GM21390 (cell line): Measurements from ENCODE around the gene PGAM1.
A peak's percentile ranks its signal among the peaks of the same experiment; 100 is the strongest.
"Not testable (repeated sequence)": the region's sequence is repeated elsewhere in the genome, so short reads cannot be mapped to it uniquely, and the experiment has no call there.

ENCODE experiments used
- ATAC-seq: cut with Tn5 transposase; IDR thresholded peaks from one replicate; pipeline ENCODE4 v1.9.1; 2021; ENCODE audit not compliant: unreplicated experiment

PGAM1 gene

DNA sequence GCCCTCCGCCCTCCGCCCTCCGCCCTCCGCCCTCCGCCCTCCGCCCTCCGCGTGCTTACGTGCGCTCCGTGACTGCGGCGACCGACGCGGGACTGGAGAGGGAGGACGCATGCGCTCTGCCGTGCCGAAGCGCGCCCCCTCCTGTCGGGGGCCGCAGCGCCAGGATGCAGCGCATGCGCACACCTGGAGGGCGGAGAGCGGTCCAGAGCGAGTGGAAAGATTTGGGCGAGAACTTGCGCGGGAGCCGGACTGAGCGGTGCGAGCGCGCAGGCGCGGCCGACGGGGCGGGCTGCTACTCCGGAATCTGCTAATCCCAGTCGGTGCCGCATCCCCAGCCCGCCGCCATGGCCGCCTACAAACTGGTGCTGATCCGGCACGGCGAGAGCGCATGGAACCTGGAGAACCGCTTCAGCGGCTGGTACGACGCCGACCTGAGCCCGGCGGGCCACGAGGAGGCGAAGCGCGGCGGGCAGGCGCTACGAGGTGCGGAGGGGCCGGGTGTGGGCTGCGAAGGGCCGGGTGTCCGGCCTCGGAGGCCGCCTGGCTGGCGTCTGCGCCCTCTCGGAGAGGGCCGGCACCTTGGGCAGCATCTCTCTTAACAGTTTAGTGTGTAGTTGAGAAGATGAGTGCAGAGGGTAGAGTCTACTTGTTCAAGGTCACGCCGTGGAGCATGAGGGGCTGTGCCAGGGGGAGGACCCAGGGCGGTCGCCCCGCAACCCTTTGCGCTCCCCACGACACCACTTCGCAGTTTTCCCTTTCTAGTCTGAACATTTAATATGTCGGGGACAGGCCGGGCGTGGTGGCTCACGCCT, at the start of gene PGAM1:
TSS of gene PGAM1 (plus strand) at position 228 of the 812 bp plus-strand sequence. CDS start at position 345, 117 bp downstream.
- ATAC-seq, result peak; percentile 82

- no peak for ATAC-seq
Observed at GRCh38 chr10:97376413-97376812, 49.6 kb upstream of the PGAM1 start.

DNA sequence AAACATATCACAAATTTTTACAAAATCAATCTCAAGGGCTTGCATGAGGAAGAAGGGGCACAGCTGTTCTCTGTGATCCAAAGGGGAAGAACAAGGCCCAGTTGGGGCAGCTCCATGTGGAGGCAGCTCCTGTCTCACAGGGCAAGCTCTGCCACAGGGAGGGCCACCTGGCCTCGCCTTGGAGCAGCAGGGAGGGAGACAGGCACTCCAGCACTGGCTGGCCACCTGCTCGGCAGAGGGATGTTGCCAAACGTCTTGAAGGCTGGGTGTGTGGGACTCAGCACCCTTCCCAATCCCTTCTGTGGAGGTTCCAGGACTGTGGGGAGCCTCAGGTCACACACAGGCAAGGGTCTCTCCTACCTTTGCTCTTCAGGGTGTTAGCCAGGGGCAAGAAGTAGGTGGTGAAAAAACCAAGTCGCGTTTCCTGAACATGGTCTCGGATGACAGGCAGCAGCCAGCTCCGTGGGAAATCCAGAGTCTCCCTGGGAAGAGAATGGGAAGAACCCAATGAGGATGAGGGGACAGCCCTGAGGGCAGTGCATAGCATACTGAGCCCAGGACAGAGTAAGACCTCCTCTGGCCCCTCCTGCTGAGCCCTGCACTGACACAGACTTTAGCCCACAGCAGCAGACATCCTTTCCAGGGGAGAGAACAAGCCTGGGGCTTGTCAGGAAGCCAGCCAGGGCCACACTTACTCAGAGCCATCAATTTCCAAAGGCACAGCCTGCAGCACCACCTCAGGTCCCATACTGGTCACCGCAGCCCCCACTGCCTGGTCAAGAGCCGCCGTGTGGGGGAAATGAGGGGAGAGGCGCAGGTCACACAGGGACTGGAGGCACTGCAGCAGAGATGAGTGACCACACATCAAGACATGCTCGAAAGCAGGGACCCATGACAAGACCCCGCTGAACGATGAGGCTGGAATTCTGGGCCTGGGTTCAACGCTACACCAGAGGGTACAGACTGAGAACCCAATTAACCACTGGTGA, 46.8 kb upstream of the PGAM1 start:
- ATAC-seq, result no peak

GRCh38 chr10:97380516-97380915, 45.5 kb upstream of the PGAM1 start:
- ATAC-seq, result no peak

- no peak for ATAC-seq
Observed at GRCh38 chr10:97381626-97382025, 44.4 kb upstream of the PGAM1 start.

DNA sequence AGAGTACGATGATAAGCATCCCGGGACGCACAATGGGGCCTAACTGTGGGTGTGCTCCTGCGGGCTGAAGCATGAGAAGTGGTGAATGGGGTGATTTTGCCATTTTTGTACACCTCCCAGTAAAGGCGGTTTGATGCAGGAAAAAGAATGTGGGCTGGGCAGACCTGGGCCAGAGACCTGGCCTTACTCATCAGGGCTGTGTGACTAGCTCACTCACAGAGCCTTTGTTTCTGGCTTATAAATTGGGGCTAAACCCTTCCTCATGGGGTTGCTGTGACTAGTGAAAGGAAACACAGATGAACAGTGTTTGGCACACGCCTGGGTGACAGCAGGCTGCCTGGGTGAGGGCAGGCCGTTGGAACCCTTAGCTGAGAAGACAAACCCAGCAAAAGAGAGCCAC, 42.8 kb upstream of the PGAM1 start:
- ATAC-seq, result no peak

DNA sequence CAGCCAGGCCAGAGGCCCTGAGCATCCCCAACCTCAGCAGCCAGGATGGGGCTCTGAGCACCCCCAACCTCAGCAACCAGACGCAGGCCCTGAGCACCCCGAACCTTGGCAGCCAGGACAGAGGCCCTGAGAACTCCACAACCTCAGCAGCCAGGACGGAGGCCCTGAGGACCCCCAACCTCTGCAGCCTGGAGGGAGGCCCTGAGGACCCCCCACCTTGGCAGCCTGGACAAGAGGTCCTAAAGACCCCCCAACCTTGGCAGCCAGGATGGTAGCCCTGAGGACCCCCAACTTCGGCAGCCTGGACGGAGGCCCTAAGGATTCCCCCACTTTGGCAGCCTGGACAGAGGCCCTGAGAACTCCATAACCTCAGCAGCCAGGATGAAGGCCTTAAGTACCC, 41.8 kb upstream of the PGAM1 start:
- ATAC-seq, result no peak

GRCh38 chr10:97384641-97385040, 41.4 kb upstream of the PGAM1 start:
- no peak for ATAC-seq

DNA sequence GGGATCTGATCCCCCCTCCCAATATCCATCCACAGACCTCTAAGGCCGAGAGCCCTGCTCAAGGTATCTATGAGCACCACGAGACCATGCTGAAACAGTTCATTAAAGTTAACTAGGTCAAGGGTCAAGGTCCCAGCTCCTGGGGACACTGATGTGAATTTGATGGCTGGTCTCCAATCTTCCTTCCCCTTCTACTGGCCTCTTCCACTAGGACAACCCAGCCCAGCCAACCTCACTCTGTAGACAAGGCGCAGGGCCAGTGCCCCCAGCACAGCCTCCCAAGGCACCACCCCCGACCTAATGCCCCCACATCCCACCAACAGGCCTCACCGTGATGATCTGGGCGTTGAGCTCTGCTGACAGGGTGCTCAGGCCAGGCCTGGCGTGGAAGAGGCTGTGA, 40.4 kb upstream of the PGAM1 start:
- ATAC-seq, result no peak

DNA sequence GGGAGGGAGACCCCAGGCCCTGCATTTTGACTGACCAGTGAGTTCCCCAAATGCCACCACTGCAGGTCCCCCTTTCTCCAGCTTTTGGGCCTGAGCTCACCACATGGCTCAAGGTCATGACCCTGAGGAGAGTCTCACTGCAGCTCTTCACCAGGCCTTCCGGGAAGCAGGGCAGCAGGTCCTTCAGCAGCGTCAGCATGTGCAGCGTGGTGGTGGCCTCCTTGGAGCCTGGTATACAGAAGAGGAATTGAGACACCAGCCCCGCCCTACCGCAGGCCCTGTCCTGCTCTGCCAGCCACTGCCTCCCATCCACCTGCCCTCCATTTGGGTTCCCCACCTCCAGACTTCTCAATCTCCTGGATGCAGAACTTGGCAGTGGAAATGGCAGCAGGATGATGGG, 37.8 kb upstream of the PGAM1 start:
- no peak for ATAC-seq

GRCh38 chr10:97390091-97390490, 35.9 kb upstream of the PGAM1 start:
- no peak for ATAC-seq

DNA sequence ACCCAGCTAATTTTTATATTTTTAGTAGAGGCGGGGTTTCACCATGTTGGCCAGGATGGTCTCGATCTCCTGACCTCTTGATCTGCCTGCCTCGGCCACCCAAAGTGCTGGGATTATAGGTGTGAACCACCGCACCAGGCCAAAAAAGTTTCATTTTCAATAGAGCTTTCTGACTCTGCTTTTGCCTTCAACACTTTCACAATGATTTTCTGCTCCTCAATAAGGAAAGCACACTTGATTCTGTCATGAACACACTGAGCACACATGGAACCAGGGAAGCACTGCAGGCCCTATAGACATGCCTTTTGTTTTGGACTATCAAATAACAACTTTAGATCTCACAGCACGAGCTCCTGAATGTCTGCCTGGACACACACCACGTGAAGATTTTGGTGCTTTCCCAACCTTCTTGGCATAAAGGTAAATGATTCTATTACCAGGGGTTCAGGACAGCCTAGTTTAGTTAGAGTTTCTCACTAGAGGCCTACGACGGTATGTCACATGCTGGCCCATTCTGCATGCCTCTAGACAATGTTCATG, 32.9 kb upstream of the PGAM1 start:
- ATAC-seq, result no peak

- no peak for ATAC-seq
Observed at GRCh38 chr10:97396056-97396455, 29.9 kb upstream of the PGAM1 start.

- no peak for ATAC-seq
Observed at GRCh38 chr10:97399843-97400545, 26.0 kb upstream of the PGAM1 start.

GRCh38 chr10:97400665-97401454, 25.1 kb upstream of the PGAM1 start, which contains the start of gene RRP12:
Gene RRP12, minus strand, starts transcription at chr10:97401340. Its CDS starts 109 bp downstream, at chr10:97401231.
- peak; percentile 99 for ATAC-seq

GRCh38 chr10:97401455-97401919, 24.5 kb upstream of the PGAM1 start:
- ATAC-seq, result no peak

DNA sequence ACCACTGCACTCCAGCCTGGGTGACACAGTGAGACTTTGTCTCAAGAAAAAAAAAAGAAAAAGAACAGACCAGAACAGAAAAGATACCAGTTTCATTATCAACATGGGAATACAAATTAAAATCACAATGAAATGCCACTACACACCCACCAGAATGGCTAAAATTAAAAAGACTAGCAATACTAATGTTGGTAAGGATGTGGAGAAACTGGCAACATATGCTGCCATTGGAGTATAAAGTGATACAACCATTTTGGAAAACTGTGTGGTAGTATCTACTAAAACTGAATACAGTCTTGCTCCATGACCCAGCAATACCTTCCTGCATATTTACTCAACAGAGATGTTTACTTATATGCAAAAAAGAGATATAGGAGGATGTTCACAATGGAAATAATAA, 21.9 kb upstream of the PGAM1 start:
- ATAC-seq, result no peak

GRCh38 chr10:97406064-97406463, 19.9 kb upstream of the PGAM1 start:
- no peak for ATAC-seq

- not testable (repeated sequence) for ATAC-seq
Observed at GRCh38 chr10:97406483-97406882, 19.5 kb upstream of the PGAM1 start.
